Diencephalon (tissue), 1 donor: ENCODE results near the gene SRPX2. TPM values are rescaled to one million over a fixed set of nuclear protein-coding genes. Genes with fewer than 3 reads are reported as not detected.

ENCODE experiments used
- total RNA-seq: library from RNA; depleted of rRNA; stranded (reverse); fragments of >200 nt; gene quantifications from one replicate; pipeline ENCODE4 v1.2.3, GENCODE V29; 2014

The SRPX2 gene, protein sequence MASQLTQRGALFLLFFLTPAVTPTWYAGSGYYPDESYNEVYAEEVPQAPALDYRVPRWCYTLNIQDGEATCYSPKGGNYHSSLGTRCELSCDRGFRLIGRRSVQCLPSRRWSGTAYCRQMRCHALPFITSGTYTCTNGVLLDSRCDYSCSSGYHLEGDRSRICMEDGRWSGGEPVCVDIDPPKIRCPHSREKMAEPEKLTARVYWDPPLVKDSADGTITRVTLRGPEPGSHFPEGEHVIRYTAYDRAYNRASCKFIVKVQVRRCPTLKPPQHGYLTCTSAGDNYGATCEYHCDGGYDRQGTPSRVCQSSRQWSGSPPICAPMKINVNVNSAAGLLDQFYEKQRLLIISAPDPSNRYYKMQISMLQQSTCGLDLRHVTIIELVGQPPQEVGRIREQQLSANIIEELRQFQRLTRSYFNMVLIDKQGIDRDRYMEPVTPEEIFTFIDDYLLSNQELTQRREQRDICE
- 0.69 TPM for total RNA-seq

DNA sequence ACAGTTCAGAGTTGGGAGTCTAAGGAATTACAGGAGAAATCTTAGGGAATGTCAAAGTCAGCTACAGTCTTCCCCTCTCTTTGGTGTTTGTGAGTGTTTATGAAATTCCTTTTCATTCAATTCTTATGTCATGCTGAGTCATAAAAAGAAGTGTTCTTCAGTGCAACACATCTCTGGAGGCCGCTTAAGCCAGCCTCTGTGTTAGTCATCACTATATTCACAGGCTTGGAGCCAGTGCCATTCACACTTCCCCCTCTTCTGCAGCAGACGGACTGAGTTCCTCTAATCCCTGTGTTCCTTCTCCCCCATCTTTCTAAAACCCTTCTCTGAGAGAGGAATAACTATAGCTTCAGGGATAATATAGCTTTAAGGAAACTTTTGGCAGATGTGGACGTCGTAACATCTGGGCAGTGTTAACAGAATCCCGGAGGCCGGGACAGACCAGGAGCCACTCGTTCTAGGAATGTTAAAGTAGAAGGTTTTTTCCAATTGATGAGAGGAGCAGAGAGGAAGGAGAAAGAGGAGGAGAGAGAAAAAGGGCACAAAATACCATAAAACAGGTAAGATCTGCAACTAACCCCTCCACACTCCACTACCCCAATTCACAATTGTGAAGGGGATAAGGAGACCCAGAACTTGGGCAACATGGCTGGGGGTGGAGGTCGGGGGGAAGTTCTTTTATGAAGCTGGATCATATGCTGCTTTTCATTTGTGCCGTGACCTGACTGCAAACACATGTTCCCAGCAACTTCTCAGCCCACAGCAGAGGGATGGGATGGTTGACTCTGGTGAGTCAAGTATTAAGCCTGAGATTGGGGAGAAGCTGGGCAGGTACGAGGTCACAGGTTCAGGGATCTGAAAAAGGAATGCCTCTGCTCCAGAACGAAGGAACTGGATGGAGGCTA is at the start of gene SRPX2:
TSS of gene SRPX2 (plus strand) at position 244 of the 905 bp plus-strand sequence. CDS start 2,124 bp downstream, outside the sequence.

DNA sequence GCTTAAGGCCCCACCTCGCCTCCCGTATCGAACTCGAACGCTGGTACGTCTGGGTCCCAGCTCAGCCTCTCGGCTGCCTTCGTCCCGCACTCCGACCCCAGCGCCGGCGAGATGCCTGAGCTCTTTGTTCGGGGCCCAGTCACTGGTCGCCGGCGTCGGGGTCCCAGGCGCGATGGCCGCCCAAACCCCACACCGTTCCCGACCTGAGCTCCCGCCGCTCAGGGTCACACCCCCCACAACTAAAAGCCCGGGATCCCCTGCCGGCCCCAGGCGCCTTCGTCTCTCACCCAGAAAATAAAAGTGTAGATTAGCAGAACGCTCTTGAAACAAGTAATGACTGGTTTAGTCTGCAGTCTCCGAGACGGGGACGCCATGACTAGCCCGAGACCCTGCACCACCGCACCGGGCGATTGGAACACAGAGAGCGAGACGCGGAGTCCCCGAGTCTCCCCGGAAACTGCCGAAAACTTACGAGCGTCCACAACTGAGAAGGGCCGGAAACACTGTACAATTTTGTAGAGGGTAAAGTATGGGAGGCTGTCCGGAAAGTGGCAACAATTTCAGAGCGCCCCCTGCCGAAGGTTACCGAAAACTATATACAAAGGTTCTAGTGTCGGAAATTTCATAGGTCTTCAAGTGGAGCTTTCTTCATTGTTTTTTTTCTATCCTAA is 7.5 kb upstream of the SRPX2 start, which contains the start of gene TSPAN6:
TSS of gene TSPAN6 (minus strand) at position 486 of the 671 bp plus-strand sequence. CDS start at position 374, 112 bp downstream.

Other genes with a start within 250 kb of the SRPX2 start
- gene PCDH19, start 233.9 kb upstream of the SRPX2 start, total RNA-seq: 45.2 TPM
- 0.23 TPM for gene TNMD, start 59.3 kb upstream of the SRPX2 start, total RNA-seq
- 41.1 TPM for gene TSPAN6, start 7.4 kb upstream of the SRPX2 start, total RNA-seq
- 2.3 TPM for gene SYTL4, start 87.9 kb downstream of the SRPX2 start, total RNA-seq
- 14.1 TPM for gene CSTF2, start 176.2 kb downstream of the SRPX2 start, total RNA-seq
- not detected for gene NOX1, start 230.2 kb downstream of the SRPX2 start, total RNA-seq